ENCODE measurements around the gene ADAMTSL5. TPM values are rescaled to one million over a fixed set of nuclear protein-coding genes. Genes with fewer than 3 reads are reported as not detected.

The ADAMTSL5 gene
- total and polyA plus RNA-seq, 9 of the 15 experiments (the other 6 are each of a cell fraction or from before 2014, with no cell fraction given): 1.0 to 11.6 (median 4.1) TPM

GRCh38 chr19:1507763-1508506, 4.9 kb downstream of the ADAMTSL5 start (continued):
- TF ChIP-seq NFATC3 (IDR thresholded peaks at IDR 0.05) (no peak), ZNF764 (CRISPR knock-in tag; IDR thresholded peaks at IDR 0.05; ENCODE audit: low read depth) (no peak), ASH1L (IDR thresholded peaks at IDR 0.05; ENCODE audit: borderline replicate concordance, low read depth, partially characterized antibody) (peak; percentile 96), ZNF436 (CRISPR knock-in tag; IDR thresholded peaks at IDR 0.05) (no peak), KLF13 (tag; IDR thresholded peaks at IDR 0.05; ENCODE audit: borderline replicate concordance, low read depth) (peak; percentile 83), MAFF (IDR thresholded peaks at IDR 0.05; ENCODE audit: low read length) (no peak), HMGXB4 (CRISPR knock-in tag; IDR thresholded peaks at IDR 0.05) (no peak), ZKSCAN8 (CRISPR knock-in tag; IDR thresholded peaks at IDR 0.05) (no peak), POLR3G (IDR thresholded peaks at IDR 0.05; ENCODE audit: extremely low read depth, insufficient read length, insufficient replicate concordance) (no peak), YY1 (IDR thresholded peaks at IDR 0.05; ENCODE audit: borderline replicate concordance in 1 of 3, control insufficient read depth in 1 of 3, extremely low read depth in 1 of 3, insufficient read depth in 3 of 3, insufficient read length in 1 of 3, insufficient replicate concordance in 2 of 3, low read depth in 1 of 3, low read length in 2 of 3) (peak in 1 of 3 experiments; percentile 8), FOXJ3 (CRISPR knock-in tag; IDR thresholded peaks at IDR 0.05) (no peak), ZNF253 (CRISPR knock-in tag; conservative IDR thresholded peaks at IDR 0.05) (no peak), SIN3A (IDR thresholded peaks at IDR 0.05; ENCODE audit: borderline replicate concordance in 2 of 2, control insufficient read depth in 1 of 2, low read depth in 2 of 2, low read length in 2 of 2) (0 out of 4 replicates have a peak, but pooled peaks of 1 of the 2 experiments have one; percentile 76), EP400 (IDR thresholded peaks at IDR 0.05) (peak; percentile 86), E2F1 (CRISPR knock-in tag; IDR thresholded peaks at IDR 0.05) (no peak), ZBTB7A (IDR thresholded peaks at IDR 0.05; ENCODE audit: borderline replicate concordance, control insufficient read depth, low read depth, low read length) (peak; percentile 84), ZNF668 (CRISPR knock-in tag; IDR thresholded peaks at IDR 0.05) (no peak), ZNF41 (CRISPR knock-in tag; conservative IDR thresholded peaks at IDR 0.05) (no peak), HDAC6 (IDR thresholded peaks at IDR 0.05; ENCODE audit: low read depth, low read length) (no peak), KHSRP (IDR thresholded peaks at IDR 0.05) (no peak), ZNF280A (IDR thresholded peaks at IDR 0.05; ENCODE audit: low read depth, partially characterized antibody) (no peak), NFXL1 (CRISPR knock-in tag; IDR thresholded peaks at IDR 0.05) (no peak), CBX8 (IDR thresholded peaks at IDR 0.05; ENCODE audit: borderline replicate concordance, extremely low read depth, low read depth, low read length, poor library complexity, severe bottlenecking) (no peak)
